HL-60 (cell line): ENCODE data around the gene PROZ.

Experiments used
- DNase-seq, 2 experiments: peaks; one replicate each; pipeline ENCODE4 v3.0.0-alpha.2; 2010 to 2020; ENCODE audit warnings: low read depth in 1 of 2, low spot score in 1 of 2
- H3K27ac ChIP-seq: fragments of 250-450 bp; sonication (Bioruptor Pico); replicated peaks from 2 replicates; pipeline ENCODE4 v1.5.1; 2020; ENCODE audit warnings: mild to moderate bottlenecking, moderate library complexity
- H3K27me3 ChIP-seq: fragments of 250-450 bp; sonication (Bioruptor Pico); 2 replicates; pipeline ENCODE4 v1.5.1; 2021; ENCODE audit warnings: mild to moderate bottlenecking, moderate library complexity; ENCODE audit not compliant: insufficient read depth, poor library complexity, severe bottlenecking
- H3K4me3 ChIP-seq: replicated peaks from 2 replicates; pipeline ENCODE4 v1.5.1; 2011; ENCODE audit warnings: mild to moderate bottlenecking, control low read depth, low read length; ENCODE audit not compliant: insufficient read depth
- CTCF ChIP-seq: IDR thresholded peaks from one replicate; pipeline ENCODE4 v1.5.1; 2011; ENCODE audit warnings: low read length, control low read depth, inconsistent platforms; ENCODE audit not compliant: insufficient read depth
- GABPA ChIP-seq: IDR thresholded peaks from 2 replicates; pipeline ENCODE4 v1.6.1; 2012; ENCODE audit warnings: low read depth
- POLR2AphosphoS5 ChIP-seq: IDR thresholded peaks from 2 replicates; pipeline ENCODE4 v1.6.1; 2012; ENCODE audit warnings: low read depth
- REST ChIP-seq: IDR thresholded peaks from 2 replicates; pipeline ENCODE4 v1.6.1; 2012; ENCODE audit warnings: low read depth; ENCODE audit not compliant: insufficient replicate concordance
- SPI1 ChIP-seq: IDR thresholded peaks from 2 replicates; pipeline ENCODE4 v1.6.1; 2012; ENCODE audit warnings: low read depth, mild to moderate bottlenecking, borderline replicate concordance

The PROZ gene

GRCh38 chr13:113184568-113185440 lies 26.4 kb downstream of the PROZ start:
- Histone ChIP-seq H3K27me3 (no peaks in the 10 kb centered on the region), H3K27ac (no peak overlapping the region), H3K4me3 (no peak overlapping the region)
- TF ChIP-seq REST (no peak), SPI1 (no peak), CTCF (no peak), GABPA (no peak), POLR2AphosphoS5 (no peak)
- no peak for DNase-seq

GRCh38 chr13:113186061-113186900 lies 27.8 kb downstream of the PROZ start:
- no peak for DNase-seq
- Histone ChIP-seq H3K27me3 (no peaks in the 10 kb centered on the region), H3K27ac (no peak overlapping the region), H3K4me3 (no peak overlapping the region)
- no peak for TF ChIP-seq REST
- no peak for TF ChIP-seq CTCF
- no peak for TF ChIP-seq SPI1
- no peak for TF ChIP-seq POLR2AphosphoS5
- no peak for TF ChIP-seq GABPA

DNA sequence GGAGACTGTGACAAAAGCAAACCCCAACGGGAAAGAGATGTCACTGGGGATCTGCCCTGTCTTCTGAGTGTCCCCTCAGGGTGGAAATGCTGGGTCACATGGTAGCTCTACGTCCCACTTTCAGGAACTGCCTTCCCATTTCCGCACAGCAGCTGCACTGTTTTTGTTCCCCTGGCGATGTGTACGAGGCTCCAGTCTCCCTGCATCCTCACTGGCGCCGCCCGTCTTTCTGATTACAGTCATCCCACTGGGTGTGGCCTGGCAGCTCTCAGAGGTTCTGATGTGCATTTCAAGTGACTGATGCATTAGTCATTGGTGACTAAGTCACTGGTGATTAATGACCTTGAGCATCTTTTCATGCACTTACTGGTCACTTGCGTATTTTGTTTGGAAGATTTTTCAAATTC lies 28.8 kb downstream of the PROZ start:
- peak in 1 of 2 experiments; percentile 30 for DNase-seq
- no peak overlapping the region for H3K27ac ChIP-seq

More for the DNA sequence above, 28.8 kb downstream of the PROZ start:
- Histone ChIP-seq H3K27me3 (no peaks in the 10 kb centered on the region), H3K4me3 (no peak overlapping the region)
- no peak for TF ChIP-seq REST
- no peak for TF ChIP-seq POLR2AphosphoS5
- TF ChIP-seq SPI1, result no peak
